ENCODE measurements around the gene KRTAP3-2.

Gene KRTAP3-2

GRCh38 chr17:40950176-40950575, 49.5 kb downstream of the KRTAP3-2 start:
- Histone ChIP-seq H3K9ac (ENCODE audit: low read depth, low read length) (no peak overlapping the region), H3K4me3 (ENCODE audit: low read depth, low read length) (no peak overlapping the region), H3K4me1 (ENCODE audit: control insufficient read depth, insufficient read depth, low read length) (no peaks in the 10 kb centered on the region), H3K27ac (ENCODE audit: low read depth, low read length) (no peak overlapping the region), H3K9me3 (ENCODE audit: control insufficient read depth, insufficient read depth, low read length) (no peaks in the 10 kb centered on the region), H3K36me3 (ENCODE audit: control insufficient read depth, insufficient read depth, low read length) (no peaks in the 10 kb centered on the region), H3K27me3 (ENCODE audit: control insufficient read depth, insufficient read depth, low read length) (no peaks in the 10 kb centered on the region)

DNA sequence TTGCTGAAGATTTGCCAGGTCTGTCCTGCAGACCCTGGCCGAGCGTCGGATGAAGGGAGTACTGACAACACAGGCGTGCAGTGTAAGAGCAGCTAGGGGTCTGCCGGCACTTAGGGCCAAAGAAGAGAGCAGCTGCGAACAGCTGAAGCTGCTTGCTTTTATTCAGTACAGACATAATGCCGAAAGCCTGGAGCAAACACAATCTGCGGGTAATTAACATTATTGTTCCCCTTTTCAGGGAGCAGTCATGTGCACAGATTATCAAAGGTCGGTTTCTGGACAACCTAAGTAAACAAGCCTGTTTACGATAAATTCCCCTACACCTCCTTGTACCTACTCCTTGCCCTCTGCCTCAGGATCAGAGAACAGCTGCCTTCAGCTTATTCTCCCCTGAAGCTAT, 50.3 kb downstream of the KRTAP3-2 start:
- H3K4me1 ChIP-seq (ENCODE audit: control insufficient read depth, insufficient read depth, low read length), result no peaks in the 10 kb centered on the region
- H3K9me3 ChIP-seq (ENCODE audit: control insufficient read depth, insufficient read depth, low read length), result no peaks in the 10 kb centered on the region
- H3K27ac ChIP-seq (ENCODE audit: low read depth, low read length), result no peak overlapping the region
- H3K36me3 ChIP-seq (ENCODE audit: control insufficient read depth, insufficient read depth, low read length), result no peaks in the 10 kb centered on the region
- no peak overlapping the region for H3K4me3 ChIP-seq (ENCODE audit: low read depth, low read length)
- no peaks in the 10 kb centered on the region for H3K27me3 ChIP-seq (ENCODE audit: control insufficient read depth, insufficient read depth, low read length)
- no peak overlapping the region for H3K9ac ChIP-seq (ENCODE audit: low read depth, low read length)

All from HUES48 (cell line).